Panc1 (cell line): ENCODE measurements around the gene FGF11.

Experiments
- CTCF ChIP-seq: fragments of 450-650 bp; IDR thresholded peaks from 2 replicates; pipeline ENCODE4 v1.5.1; 2017; ENCODE audit warnings: mild to moderate bottlenecking
- TCF7L2 ChIP-seq: IDR thresholded peaks from 2 replicates; pipeline ENCODE4 v1.6.1; 2011; ENCODE audit warnings: mild to moderate bottlenecking, low read depth, low read length, inconsistent platforms

GRCh38 chr17:7396147-7396546 lies 43.2 kb upstream of the FGF11 start:
- TF ChIP-seq CTCF (no peak), TCF7L2 (no peak)
